ENCODE data around the gene FOXB2. TPM values are rescaled to one million over a fixed set of nuclear protein-coding genes. Genes with fewer than 3 reads are reported as not detected.

The FOXB2 gene
- total RNA-seq, 1 donor from 2014 or later: not detected

- Mint-ChIP-seq H3K9me3 (ENCODE audit: unreplicated experiment) (no peaks in the 10 kb centered on the region), H3K4me3 (ENCODE audit: unreplicated experiment) (no peak overlapping the region), H3K27ac (ENCODE audit: unreplicated experiment) (no peak overlapping the region), H3K36me3 (ENCODE audit: unreplicated experiment) (no peaks in the 10 kb centered on the region), H3K4me1 (ENCODE audit: unreplicated experiment) (peaks cover 32% of the 10 kb centered on the region), H3K27me3 (ENCODE audit: unreplicated experiment) (peaks cover 89% of the 10 kb centered on the region)
- peak; percentile 30 for DNase-seq (ENCODE audit: extremely low spot score, unreplicated experiment)
- TF ChIP-seq, protein P1, sequence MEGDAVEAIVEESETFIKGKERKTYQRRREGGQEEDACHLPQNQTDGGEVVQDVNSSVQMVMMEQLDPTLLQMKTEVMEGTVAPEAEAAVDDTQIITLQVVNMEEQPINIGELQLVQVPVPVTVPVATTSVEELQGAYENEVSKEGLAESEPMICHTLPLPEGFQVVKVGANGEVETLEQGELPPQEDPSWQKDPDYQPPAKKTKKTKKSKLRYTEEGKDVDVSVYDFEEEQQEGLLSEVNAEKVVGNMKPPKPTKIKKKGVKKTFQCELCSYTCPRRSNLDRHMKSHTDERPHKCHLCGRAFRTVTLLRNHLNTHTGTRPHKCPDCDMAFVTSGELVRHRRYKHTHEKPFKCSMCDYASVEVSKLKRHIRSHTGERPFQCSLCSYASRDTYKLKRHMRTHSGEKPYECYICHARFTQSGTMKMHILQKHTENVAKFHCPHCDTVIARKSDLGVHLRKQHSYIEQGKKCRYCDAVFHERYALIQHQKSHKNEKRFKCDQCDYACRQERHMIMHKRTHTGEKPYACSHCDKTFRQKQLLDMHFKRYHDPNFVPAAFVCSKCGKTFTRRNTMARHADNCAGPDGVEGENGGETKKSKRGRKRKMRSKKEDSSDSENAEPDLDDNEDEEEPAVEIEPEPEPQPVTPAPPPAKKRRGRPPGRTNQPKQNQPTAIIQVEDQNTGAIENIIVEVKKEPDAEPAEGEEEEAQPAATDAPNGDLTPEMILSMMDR (IDR thresholded peaks at IDR 0.05): no peak
These were observed 1.9 kb downstream of the FOXB2 start for GRCh38 chr9:77021291-77021894.

DNA sequence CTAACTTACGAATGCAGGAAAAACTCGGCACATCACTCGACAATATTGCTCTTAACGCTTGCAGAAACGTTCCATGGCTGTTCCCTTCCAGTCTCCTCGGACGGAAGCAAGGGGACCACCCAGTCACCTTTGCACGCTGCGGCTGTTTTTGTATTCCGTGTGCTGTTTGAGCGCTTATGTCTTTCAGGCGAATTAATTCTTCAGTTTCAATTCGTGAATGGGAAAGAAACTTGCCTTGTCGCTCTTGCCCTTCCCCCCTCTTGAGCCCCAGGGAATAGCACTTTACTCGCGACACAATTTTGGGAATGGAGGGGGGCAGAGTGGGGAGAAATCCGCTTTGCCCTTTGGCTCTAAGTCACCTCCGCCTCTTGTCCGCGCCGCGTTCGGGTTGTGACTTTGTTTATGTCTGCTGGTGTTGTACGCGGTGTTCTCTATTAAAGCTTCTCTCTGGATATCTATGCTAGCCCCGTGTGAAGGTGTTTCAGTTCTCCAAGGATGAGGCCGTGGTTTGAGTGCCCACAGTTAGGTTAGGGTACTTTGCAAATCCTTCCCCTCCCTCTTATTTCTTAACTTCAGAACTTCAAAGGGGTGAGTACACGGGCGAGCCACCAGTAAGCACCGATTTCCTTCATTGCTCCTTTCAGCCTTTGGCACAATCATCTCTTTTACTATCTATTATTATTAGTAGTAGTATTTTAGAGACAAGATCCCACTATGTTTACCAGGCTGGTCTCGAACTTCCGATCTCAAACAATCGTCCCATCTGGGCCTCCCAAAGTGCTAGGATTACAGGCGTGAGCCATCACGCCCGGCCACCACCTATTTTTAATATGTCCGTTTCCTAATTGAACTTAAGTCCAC, 2.7 kb downstream of the FOXB2 start:
- Mint-ChIP-seq H3K36me3 (ENCODE audit: unreplicated experiment) (no peaks in the 10 kb centered on the region), H3K27ac (ENCODE audit: unreplicated experiment) (no peak overlapping the region), H3K9me3 (ENCODE audit: unreplicated experiment) (no peaks in the 10 kb centered on the region), H3K27me3 (ENCODE audit: unreplicated experiment) (peaks cover 82% of the 10 kb centered on the region), H3K4me1 (ENCODE audit: unreplicated experiment) (peaks cover 32% of the 10 kb centered on the region), H3K4me3 (ENCODE audit: unreplicated experiment) (no peak overlapping the region)
- DNase-seq (ENCODE audit: extremely low spot score, unreplicated experiment): peak; percentile 59
- TF ChIP-seq, protein P1 (IDR thresholded peaks at IDR 0.05): no peak

DNA sequence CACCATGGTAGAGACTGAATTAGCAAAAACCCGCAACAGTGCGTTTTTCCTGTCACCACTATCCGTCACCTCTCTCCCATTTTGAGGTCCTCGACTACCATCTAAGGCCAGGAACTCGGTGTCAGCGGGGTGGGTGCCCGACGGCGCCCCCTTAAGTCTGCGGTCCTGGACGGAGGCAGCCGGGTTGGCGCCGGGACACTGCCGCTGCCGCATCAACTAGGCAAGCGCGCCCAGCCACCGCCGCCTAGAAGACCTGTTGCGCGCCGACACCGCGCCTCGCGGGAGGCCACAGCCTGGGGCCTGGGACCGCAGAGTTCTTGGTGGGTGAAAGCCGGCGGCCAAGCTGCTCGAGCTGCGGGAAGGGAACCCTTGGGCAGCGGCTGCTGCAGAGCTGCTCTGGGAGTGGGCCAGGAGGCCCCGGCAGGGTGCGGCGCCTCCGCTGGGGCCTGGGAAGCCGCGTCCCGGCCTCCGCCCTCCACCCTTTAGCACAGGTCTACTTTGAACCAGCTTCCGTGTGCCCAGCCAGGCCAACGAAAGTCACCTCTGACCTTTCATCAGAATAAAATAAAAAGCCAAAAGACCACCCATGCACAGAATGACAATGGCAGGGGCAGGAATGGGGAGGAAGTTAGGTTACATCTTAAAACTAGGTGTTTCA, 3.5 kb downstream of the FOXB2 start:
- H3K27ac Mint-ChIP-seq (ENCODE audit: unreplicated experiment): no peak overlapping the region
- H3K4me1 Mint-ChIP-seq (ENCODE audit: unreplicated experiment): peaks cover 32% of the 10 kb centered on the region
- TF ChIP-seq, protein P1 (IDR thresholded peaks at IDR 0.05): no peak
- H3K4me3 Mint-ChIP-seq (ENCODE audit: unreplicated experiment): no peak overlapping the region
- H3K9me3 Mint-ChIP-seq (ENCODE audit: unreplicated experiment): no peaks in the 10 kb centered on the region
- H3K36me3 Mint-ChIP-seq (ENCODE audit: unreplicated experiment): no peaks in the 10 kb centered on the region
- peaks cover 75% of the 10 kb centered on the region for H3K27me3 Mint-ChIP-seq (ENCODE audit: unreplicated experiment)
- DNase-seq (ENCODE audit: extremely low spot score, unreplicated experiment): peak; percentile 82

GRCh38 chr9:77023726-77024125, 4.3 kb downstream of the FOXB2 start:
- H3K36me3 Mint-ChIP-seq (ENCODE audit: unreplicated experiment): no peaks in the 10 kb centered on the region
- DNase-seq (ENCODE audit: extremely low spot score, unreplicated experiment): peak; percentile 81
- TF ChIP-seq, protein P1 (IDR thresholded peaks at IDR 0.05): no peak
- no peak overlapping the region for H3K4me3 Mint-ChIP-seq (ENCODE audit: unreplicated experiment)
- H3K27ac Mint-ChIP-seq (ENCODE audit: unreplicated experiment): no peak overlapping the region
- H3K9me3 Mint-ChIP-seq (ENCODE audit: unreplicated experiment): no peaks in the 10 kb centered on the region
- H3K27me3 Mint-ChIP-seq (ENCODE audit: unreplicated experiment): peaks cover 76% of the 10 kb centered on the region
- peaks cover 26% of the 10 kb centered on the region for H3K4me1 Mint-ChIP-seq (ENCODE audit: unreplicated experiment)

Data from osteocyte (in vitro differentiated cells).